IPS DF 6.9 (cell line): ENCODE data around the gene PRKAG3.

ENCODE experiments used
- DNase-seq: peaks from one replicate; pipeline ENCODE4 v3.0.0-alpha.2; 2013; ENCODE audit warnings: low read depth, low spot score
- H3K27ac ChIP-seq: one replicate; pipeline ENCODE4 v1.5.1; 2013; ENCODE audit warnings: low read length, control low read depth
- H3K27me3 ChIP-seq: 2 replicates; pipeline ENCODE4 v1.6.1; 2013; ENCODE audit warnings: mild to moderate bottlenecking, low read length; ENCODE audit not compliant: control insufficient read depth, insufficient read depth
- H3K36me3 ChIP-seq: 2 replicates; pipeline ENCODE4 v1.6.1; 2013; ENCODE audit warnings: low read length; ENCODE audit not compliant: control insufficient read depth, insufficient read depth
- H3K4me1 ChIP-seq: 2 replicates; pipeline ENCODE4 v1.6.1; 2013; ENCODE audit warnings: low read length; ENCODE audit not compliant: control insufficient read depth, insufficient read depth
- H3K4me3 ChIP-seq: 2 replicates; pipeline ENCODE4 v1.5.1; 2013; ENCODE audit warnings: mild to moderate bottlenecking, low read length
- H3K9me3 ChIP-seq: 2 replicates; pipeline ENCODE4 v1.6.1; 2013; ENCODE audit warnings: low read length, inconsistent platforms; ENCODE audit not compliant: control insufficient read depth, insufficient read depth
- WGBS: extraction: QIAGEN DNeasy Blood & Tissue Kit; methylation state at CpG from one replicate; pipeline ENCODE4 v1.1.7; 2013; ENCODE audit warnings: mixed read lengths, missing lambda C conversion rate; ENCODE audit not compliant: insufficient read length, insufficient coverage; 5-methylcytosine and 5-hydroxymethylcytosine counted together

Gene PRKAG3

GRCh38 chr2:218827701-218828476 lies 3.7 kb downstream of the PRKAG3 start:
- H3K9me3 ChIP-seq: no peaks in the 10 kb centered on the region
- WGBS: no CpG with 5 or more reads among the region's 14 CpGs
- no peak overlapping the region for H3K27ac ChIP-seq
- DNase-seq: no peak
- H3K4me3 ChIP-seq: no peak overlapping the region
- H3K36me3 ChIP-seq: no peaks in the 10 kb centered on the region
- H3K4me1 ChIP-seq: no peaks in the 10 kb centered on the region
- H3K27me3 ChIP-seq: no peaks in the 10 kb centered on the region

GRCh38 chr2:218826791-218827190 lies 4.8 kb downstream of the PRKAG3 start:
- WGBS: no CpG with 5 or more reads among the region's 10 CpGs
- Histone ChIP-seq H3K9me3 (no peaks in the 10 kb centered on the region), H3K27me3 (no peaks in the 10 kb centered on the region), H3K27ac (no peak overlapping the region), H3K36me3 (no peaks in the 10 kb centered on the region), H3K4me1 (no peaks in the 10 kb centered on the region), H3K4me3 (no peak overlapping the region)
- no peak for DNase-seq

- Histone ChIP-seq H3K4me3 (no peak overlapping the region), H3K9me3 (no peaks in the 10 kb centered on the region), H3K36me3 (no peaks in the 10 kb centered on the region), H3K4me1 (no peaks in the 10 kb centered on the region), H3K27me3 (no peaks in the 10 kb centered on the region), H3K27ac (no peak overlapping the region)
- DNase-seq: no peak
- WGBS: no CpG with 5 or more reads among the region's 7 CpGs
Observed at GRCh38 chr2:218824004-218824403, 7.6 kb downstream of the PRKAG3 start.

- H3K36me3 ChIP-seq: no peaks in the 10 kb centered on the region
- no peaks in the 10 kb centered on the region for H3K4me1 ChIP-seq
- no peak overlapping the region for H3K4me3 ChIP-seq
- H3K27me3 ChIP-seq: no peaks in the 10 kb centered on the region
- DNase-seq: no peak
- H3K27ac ChIP-seq: no peak overlapping the region
- H3K9me3 ChIP-seq: no peaks in the 10 kb centered on the region
- WGBS: no CpG with 5 or more reads among the region's 9 CpGs
Observed at GRCh38 chr2:218823196-218823855, 8.3 kb downstream of the PRKAG3 start.

- Histone ChIP-seq H3K27me3 (no peaks in the 10 kb centered on the region), H3K27ac (no peak overlapping the region), H3K4me3 (no peak overlapping the region), H3K36me3 (no peaks in the 10 kb centered on the region), H3K4me1 (no peaks in the 10 kb centered on the region), H3K9me3 (no peaks in the 10 kb centered on the region)
- no CpG with 5 or more reads among the region's 7 CpGs for WGBS
- DNase-seq: no peak
Observed at GRCh38 chr2:218822622-218823021, 9.0 kb downstream of the PRKAG3 start.

GRCh38 chr2:218821605-218822211 lies 9.9 kb downstream of the PRKAG3 start:
- Histone ChIP-seq H3K27me3 (no peaks in the 10 kb centered on the region), H3K4me1 (no peaks in the 10 kb centered on the region), H3K4me3 (no peak overlapping the region), H3K9me3 (no peaks in the 10 kb centered on the region), H3K27ac (no peak overlapping the region), H3K36me3 (no peaks in the 10 kb centered on the region)
- WGBS: no CpG with 5 or more reads among the region's 9 CpGs
- no peak for DNase-seq

- no peak for DNase-seq
- no CpG with 5 or more reads among the region's 15 CpGs for WGBS
Observed at GRCh38 chr2:218820746-218821369, 10.7 kb downstream of the PRKAG3 start.

GRCh38 chr2:218819093-218819492 lies 12.5 kb downstream of the PRKAG3 start:
- H3K36me3 ChIP-seq: no peaks in the 10 kb centered on the region
- H3K4me1 ChIP-seq: no peaks in the 10 kb centered on the region
- no peak overlapping the region for H3K27ac ChIP-seq
- no peak overlapping the region for H3K4me3 ChIP-seq
- no peaks in the 10 kb centered on the region for H3K27me3 ChIP-seq
- no CpG with 5 or more reads among the region's 7 CpGs for WGBS
- H3K9me3 ChIP-seq: no peaks in the 10 kb centered on the region
- no peak for DNase-seq

More at GRCh38 chr2:218820746-218821369, 10.7 kb downstream of the PRKAG3 start:
- Histone ChIP-seq H3K27ac (no peak overlapping the region), H3K36me3 (no peaks in the 10 kb centered on the region), H3K4me1 (no peaks in the 10 kb centered on the region), H3K9me3 (no peaks in the 10 kb centered on the region), H3K27me3 (no peaks in the 10 kb centered on the region), H3K4me3 (no peak overlapping the region)

- Histone ChIP-seq H3K36me3 (no peaks in the 10 kb centered on the region), H3K27ac (no peak overlapping the region), H3K9me3 (no peaks in the 10 kb centered on the region), H3K27me3 (no peaks in the 10 kb centered on the region), H3K4me1 (no peaks in the 10 kb centered on the region), H3K4me3 (no peak overlapping the region)
- no peak for DNase-seq
- no CpG with 5 or more reads among the region's 2 CpGs for WGBS
Observed at GRCh38 chr2:218816561-218817011, 15.0 kb downstream of the PRKAG3 start.

GRCh38 chr2:218815649-218816048 lies 16.0 kb downstream of the PRKAG3 start:
- DNase-seq: no peak
- no peak overlapping the region for H3K27ac ChIP-seq
- H3K36me3 ChIP-seq: no peaks in the 10 kb centered on the region
- no peaks in the 10 kb centered on the region for H3K4me1 ChIP-seq
- WGBS: no CpG with 5 or more reads among the region's 4 CpGs
- no peaks in the 10 kb centered on the region for H3K9me3 ChIP-seq
- H3K27me3 ChIP-seq: no peaks in the 10 kb centered on the region
- H3K4me3 ChIP-seq: no peak overlapping the region
